BLaER1 treated with 17β-estradiol and CSF1 and Interleukin-3, amounts not matched to agents 10 nM and 100 nM (cell line): ENCODE data around the gene DDX27.
A peak's percentile ranks its signal among the peaks of the same experiment; 100 is the strongest.

Experiments
- H3K27ac ChIP-seq, 11 experiments: shearing (Covaris generic); formaldehyde crosslinking; 2 replicates each; pipeline ENCODE4 v1.8.1; 2022
- H3K27me3 ChIP-seq, 11 experiments: shearing (Covaris generic); formaldehyde crosslinking; 2 replicates each; pipeline ENCODE4 v1.8.1; 2022
- H3K36me3 ChIP-seq, 11 experiments: shearing (Covaris generic); formaldehyde crosslinking; 2 replicates each; pipeline ENCODE4 v1.8.1; 2022
- H3K4me1 ChIP-seq, 10 experiments: shearing (Covaris generic); formaldehyde crosslinking; 2 replicates each; pipeline ENCODE4 v1.8.1; 2022
- H3K4me2 ChIP-seq, 11 experiments: shearing (Covaris generic); formaldehyde crosslinking; 2 replicates each; pipeline ENCODE4 v1.8.1; 2022
- H3K4me3 ChIP-seq, 10 experiments: shearing (Covaris generic); formaldehyde crosslinking; 2 replicates each; pipeline ENCODE4 v1.8.1; 2022
- H3K9ac ChIP-seq, 11 experiments: shearing (Covaris generic); formaldehyde crosslinking; 2 replicates each; pipeline ENCODE4 v1.8.1; 2022
- H3K9me3 ChIP-seq, 11 experiments: shearing (Covaris generic); formaldehyde crosslinking; replicated peaks in 1 of 11; 2 replicates each; pipeline ENCODE4 v1.8.1; 2022
- H4K20me1 ChIP-seq, 11 experiments: shearing (Covaris generic); formaldehyde crosslinking; 2 replicates each; pipeline ENCODE4 v1.8.1; 2022
- Cebpa-rat ChIP-seq, 11 experiments: shearing (Covaris generic); IDR thresholded peaks; 2 replicates each; pipeline ENCODE4 v1.8.1; 2022

DDX27 gene

GRCh38 chr20:49285233-49285668 is 66.0 kb downstream of the DDX27 start:
- H3K9ac ChIP-seq = peak overlapping the region in 2 of 11 experiments; percentile 3 to 22; a peak in 3 of 22 replicates
- peak overlapping the region; percentile 16 to 98 (median 89); a peak in 17 of 20 replicates for H3K4me3 ChIP-seq
- no peaks in the 10 kb centered on the region; a peak in 1 of 22 replicates for H3K27me3 ChIP-seq
- peak overlapping the region in 10 of 11 experiments; percentile 18 to 92 (median 86); a peak in 16 of 22 replicates for H3K4me2 ChIP-seq
- H4K20me1 ChIP-seq = peaks cover 97 to 100% (median 100%) of the 10 kb centered on the region in 11 experiments
- H3K36me3 ChIP-seq = peaks cover 100% of the 10 kb centered on the region in 11 experiments
- H3K4me1 ChIP-seq = peaks cover 24 to 68% (median 51%) of the 10 kb centered on the region in 10 experiments; a peak in 19 of 20 replicates
- H3K27ac ChIP-seq = peak overlapping the region in 2 of 11 experiments; percentile 12 to 36; a peak in 2 of 22 replicates
- no peak for TF ChIP-seq Cebpa-rat (IDR thresholded peaks at IDR 0.05)
- peaks cover 65 to 85% (median 72%) of the 10 kb centered on the region in 11 experiments for H3K9me3 ChIP-seq

GRCh38 chr20:49285813-49286494 is 66.7 kb downstream of the DDX27 start:
- Histone ChIP-seq H3K4me3 (peak overlapping the region; percentile 16 to 98 (median 89); a peak in 17 of 20 replicates), H3K27ac (peak overlapping the region in 3 of 11 experiments; percentile 10 to 36 (median 12); a peak in 5 of 22 replicates), H3K9ac (peak overlapping the region in 3 of 11 experiments; percentile 3 to 24 (median 22); a peak in 5 of 22 replicates), H4K20me1 (peaks cover 99 to 100% (median 100%) of the 10 kb centered on the region in 11 experiments), H3K4me2 (peak overlapping the region in 10 of 11 experiments; percentile 18 to 92 (median 86); a peak in 16 of 22 replicates), H3K9me3 (peaks cover 58 to 78% (median 65%) of the 10 kb centered on the region in 11 experiments), H3K4me1 (peaks cover 24 to 63% (median 49%) of the 10 kb centered on the region in 10 experiments; a peak in 19 of 20 replicates), H3K36me3 (peaks cover 100% of the 10 kb centered on the region in 11 experiments), H3K27me3 (no peaks in the 10 kb centered on the region; a peak in 1 of 22 replicates)
- TF ChIP-seq Cebpa-rat (IDR thresholded peaks at IDR 0.05) = no peak

DNA sequence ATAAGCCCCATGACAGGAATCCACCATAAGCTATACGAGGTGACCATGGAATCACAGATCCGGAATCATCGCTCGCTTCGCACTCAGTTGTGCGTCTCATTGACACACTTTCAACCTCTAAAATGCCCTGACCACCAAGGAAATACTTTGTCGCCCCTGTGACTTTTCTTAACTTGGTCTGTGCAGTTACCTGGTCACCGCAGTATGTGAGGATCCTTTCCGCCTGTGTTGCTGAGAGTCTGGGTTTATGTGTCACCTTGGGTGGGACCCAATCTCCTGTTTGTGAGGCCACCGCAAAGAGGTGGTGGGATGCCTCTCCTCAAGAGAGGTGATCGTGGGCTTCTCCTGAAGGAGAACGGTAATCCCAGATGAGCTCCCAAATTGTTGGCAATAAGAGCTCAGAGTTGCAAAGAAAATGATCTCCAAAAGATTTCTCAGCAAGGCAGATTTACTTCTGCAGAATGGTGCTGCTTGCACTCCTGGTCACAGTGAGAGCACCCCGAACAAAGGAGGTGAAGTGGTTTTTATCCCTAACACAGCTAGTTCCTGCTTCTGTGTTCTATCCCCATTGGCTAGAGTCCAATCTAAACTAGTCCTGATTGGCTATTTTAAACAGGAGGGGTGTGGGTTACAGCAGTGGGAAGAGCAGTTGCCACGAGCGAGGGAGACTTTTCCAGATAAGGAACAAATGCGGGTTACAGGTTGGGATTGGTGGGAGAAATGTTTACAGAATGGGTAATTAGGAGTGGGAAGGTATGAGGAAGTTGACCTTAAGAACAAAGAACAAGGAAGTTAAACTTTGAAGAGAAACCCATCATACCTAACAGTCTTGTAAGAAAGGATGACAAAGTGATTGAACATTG is 67.7 kb downstream of the DDX27 start:
- peaks cover 48 to 69% (median 57%) of the 10 kb centered on the region in 11 experiments; a peak in 21 of 22 replicates for H3K9me3 ChIP-seq
- peaks cover 19 to 54% (median 40%) of the 10 kb centered on the region in 10 experiments; a peak in 19 of 20 replicates for H3K4me1 ChIP-seq
- no peak for TF ChIP-seq Cebpa-rat (IDR thresholded peaks at IDR 0.05)
- H3K4me3 ChIP-seq = peak overlapping the region in 9 of 10 experiments; percentile 16 to 98 (median 30); a peak in 13 of 20 replicates
- peaks cover 99 to 100% (median 100%) of the 10 kb centered on the region in 11 experiments for H4K20me1 ChIP-seq
- peak overlapping the region in 7 of 11 experiments; percentile 83 to 92 (median 89); a peak in 8 of 22 replicates for H3K4me2 ChIP-seq
- H3K27me3 ChIP-seq = no peaks in the 10 kb centered on the region; a peak in 1 of 22 replicates
- H3K27ac ChIP-seq = peak overlapping the region in 8 of 11 experiments; percentile 4 to 60 (median 30); a peak in 10 of 22 replicates
- peaks cover 100% of the 10 kb centered on the region in 11 experiments for H3K36me3 ChIP-seq
- H3K9ac ChIP-seq = peak overlapping the region in 1 of 11 experiments; percentile 9; a peak in 3 of 22 replicates

GRCh38 chr20:49287555-49288249 is 68.5 kb downstream of the DDX27 start:
- peaks cover 96 to 100% (median 100%) of the 10 kb centered on the region in 11 experiments for H4K20me1 ChIP-seq
- no peak for TF ChIP-seq Cebpa-rat (IDR thresholded peaks at IDR 0.05)
- peak overlapping the region in 8 of 11 experiments; percentile 4 to 60 (median 33); a peak in 12 of 22 replicates for H3K27ac ChIP-seq
- H3K4me1 ChIP-seq = peaks cover 11 to 46% (median 32%) of the 10 kb centered on the region in 10 experiments; a peak in 19 of 20 replicates
- H3K36me3 ChIP-seq = peaks cover 99 to 100% (median 100%) of the 10 kb centered on the region in 11 experiments
- H3K9me3 ChIP-seq = peaks cover 40 to 61% (median 52%) of the 10 kb centered on the region in 11 experiments; a peak in 21 of 22 replicates
- H3K9ac ChIP-seq = no peak overlapping the region; a peak in 2 of 22 replicates
- H3K27me3 ChIP-seq = no peaks in the 10 kb centered on the region; a peak in 1 of 22 replicates
- H3K4me3 ChIP-seq = no peak overlapping the region
- H3K4me2 ChIP-seq = peak overlapping the region in 1 of 11 experiments; percentile 19; a peak in 1 of 22 replicates

GRCh38 chr20:49288250-49288751 is 69.1 kb downstream of the DDX27 start:
- Histone ChIP-seq H3K9ac (no peak overlapping the region), H3K36me3 (peaks cover 95 to 100% (median 99%) of the 10 kb centered on the region in 11 experiments), H3K27ac (no peak overlapping the region), H3K27me3 (no peaks in the 10 kb centered on the region; a peak in 1 of 22 replicates), H3K9me3 (peaks cover 34 to 60% (median 50%) of the 10 kb centered on the region in 11 experiments; a peak in 21 of 22 replicates), H4K20me1 (peaks cover 90 to 100% (median 99%) of the 10 kb centered on the region in 11 experiments), H3K4me1 (peaks cover 5 to 40% (median 26%) of the 10 kb centered on the region in 10 experiments; a peak in 18 of 20 replicates), H3K4me2 (no peak overlapping the region), H3K4me3 (no peak overlapping the region)
- TF ChIP-seq Cebpa-rat (IDR thresholded peaks at IDR 0.05) = no peak

GRCh38 chr20:49288784-49289696 is 69.8 kb downstream of the DDX27 start:
- H4K20me1 ChIP-seq = peaks cover 82 to 100% (median 92%) of the 10 kb centered on the region in 11 experiments
- peaks cover 28 to 56% (median 43%) of the 10 kb centered on the region in 11 experiments; a peak in 21 of 22 replicates for H3K9me3 ChIP-seq
- H3K4me2 ChIP-seq = no peak overlapping the region
- TF ChIP-seq Cebpa-rat (IDR thresholded peaks at IDR 0.05) = no peak
- peaks cover 88 to 92% (median 91%) of the 10 kb centered on the region in 11 experiments for H3K36me3 ChIP-seq
- H3K4me3 ChIP-seq = no peak overlapping the region
- H3K4me1 ChIP-seq = peaks cover 0 to 32% (median 19%) of the 10 kb centered on the region in 10 experiments; a peak in 12 of 20 replicates
- peak overlapping the region in 1 of 11 experiments; percentile 7; a peak in 1 of 22 replicates for H3K27ac ChIP-seq
- no peak overlapping the region for H3K9ac ChIP-seq
- no peaks in the 10 kb centered on the region; a peak in 1 of 22 replicates for H3K27me3 ChIP-seq
